Tibial nerve (tissue), 4 donors: ENCODE measurements around the gene TOP3A. TPM values are rescaled to one million over a fixed set of nuclear protein-coding genes. Genes with fewer than 3 reads are reported as not detected.
A peak's percentile ranks its signal among the peaks of the same experiment; 100 is the strongest.

Source experiments
- DNase-seq, 2 donors: peaks; one replicate each; pipeline ENCODE4 v3.0.0-alpha.2; 2019; ENCODE audit warnings: low spot score in 2 of 2
- H3K27ac ChIP-seq, 4 donors: fragments of 200-600 bp; sonication (generic) in 3 of 4; one replicate each; pipeline ENCODE4 v1.5.1; 2017 to 2019; ENCODE audit warnings: mild to moderate bottlenecking in 1 of 4
- H3K27me3 ChIP-seq, 2 donors: fragments of 200-600 bp; sonication (generic) in 1 of 2; one replicate each; pipeline versions ENCODE4 v1.5.1 to v1.6.0; 2017 to 2019
- H3K36me3 ChIP-seq, 3 donors: fragments of 200-600 bp; sonication (generic); one replicate each; pipeline ENCODE4 v1.5.1; 2018 to 2019
- H3K4me1 ChIP-seq, 4 donors: fragments of 200-600 bp; sonication (generic) in 3 of 4; one replicate each; pipeline ENCODE4 v1.5.1; 2017 to 2019
- H3K4me3 ChIP-seq, 4 donors: fragments of 200-600 bp; sonication (generic) in 3 of 4; one replicate each; pipeline ENCODE4 v1.5.1; 2017 to 2019; ENCODE audit warnings: mild to moderate bottlenecking in 1 of 4, moderate library complexity in 1 of 4
- H3K9me3 ChIP-seq, 4 donors: fragments of 200-600 bp; sonication (generic) in 3 of 4; one replicate each; pipeline ENCODE4 v1.5.1; 2017 to 2019
- CTCF ChIP-seq, 5 experiments: fragments of 200-600 bp in 3 of 5; fragments of 450-650 bp in 2 of 5; sonication (generic) in 3 of 5; IDR thresholded peaks; one replicate each; pipeline ENCODE4 v1.5.1; 2016 to 2019; ENCODE audit warnings: antibody characterized with exemption in 5 of 5, mild to moderate bottlenecking in 3 of 5, moderate library complexity in 2 of 5
- EP300 ChIP-seq, 2 donors: sonication (generic); formaldehyde crosslinking; IDR thresholded peaks; one replicate each; pipeline ENCODE4 v1.6.1; 2017; ENCODE audit warnings: antibody characterized with exemption in 2 of 2, mild to moderate bottlenecking in 1 of 2
- POLR2A ChIP-seq, 2 donors: fragments of 450-650 bp; IDR thresholded peaks; one replicate each; pipeline ENCODE4 v1.6.1; 2017; ENCODE audit warnings: antibody characterized with exemption in 2 of 2, mild to moderate bottlenecking in 2 of 2, moderate library complexity in 2 of 2
- WGBS, 2 donors: methylation state at CpG; one replicate each; pipeline ENCODE4 v1.1.5; 2018; 5-methylcytosine and 5-hydroxymethylcytosine counted together
- total RNA-seq, 4 donors: library from RNA; depleted of rRNA; stranded (reverse); fragments of >200 nt; gene quantifications; one replicate each; pipeline ENCODE4 v1.1.0, GENCODE V29; 2016

The TOP3A gene
- total RNA-seq, 4 donors from 2014 or later, result 47.9 to 92.4 (median 63.5) TPM

GRCh38 chr17:18236494-18236893 is 78.3 kb downstream of the TOP3A start:
- H3K27ac ChIP-seq, result peak overlapping the region in 1 of 4 donors; percentile 52
- H3K9me3 ChIP-seq, result no peaks in the 10 kb centered on the region
- no peak overlapping the region for H3K4me3 ChIP-seq
- peaks cover 0 to 100% (median 0%) of the 10 kb centered on the region in 3 donors for H3K36me3 ChIP-seq
- WGBS, 2 donors, result 89 to 92% methylated on average over 16 to 17 of the region's 18 CpGs
- H3K27me3 ChIP-seq, result no peaks in the 10 kb centered on the region
- DNase-seq, result no peak
- H3K4me1 ChIP-seq, result no peaks in the 10 kb centered on the region
- TF ChIP-seq CTCF (IDR thresholded peaks at IDR 0.05) (no peak), EP300 (IDR thresholded peaks at IDR 0.05) (no peak), POLR2A (IDR thresholded peaks at IDR 0.05) (no peak)

DNA sequence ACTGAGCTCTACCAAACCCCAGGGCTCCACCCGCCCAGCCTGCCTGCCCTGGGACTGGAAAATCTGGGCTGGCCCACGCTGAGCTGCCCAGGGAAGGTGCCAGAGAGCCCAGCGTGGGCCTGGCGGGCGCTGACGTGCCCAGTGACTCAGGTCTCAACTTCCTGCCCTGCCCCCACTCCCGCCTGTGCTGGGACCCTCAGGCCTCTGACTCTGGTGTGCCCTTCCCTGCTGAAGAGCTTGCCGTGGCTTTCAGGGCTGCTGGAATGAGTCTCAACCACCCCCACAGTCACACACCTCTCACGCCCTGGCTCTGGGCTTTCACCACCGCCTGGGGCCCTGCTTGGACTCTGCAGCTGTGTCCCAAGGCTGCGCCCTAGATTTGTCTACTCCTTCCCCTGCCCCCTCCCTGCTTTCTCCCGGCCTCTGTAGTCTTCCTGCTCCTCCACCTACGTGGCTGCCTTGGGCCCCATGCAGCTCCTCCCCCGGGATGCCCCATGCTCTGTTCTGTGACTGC is 79.0 kb downstream of the TOP3A start:
- H3K27me3 ChIP-seq, result no peaks in the 10 kb centered on the region
- no peak for DNase-seq
- no peaks in the 10 kb centered on the region for H3K9me3 ChIP-seq
- TF ChIP-seq EP300 (IDR thresholded peaks at IDR 0.05), result no peak
- TF ChIP-seq POLR2A (IDR thresholded peaks at IDR 0.05), result no peak
- no peak for TF ChIP-seq CTCF (IDR thresholded peaks at IDR 0.05)
- H3K27ac ChIP-seq, result peak overlapping the region in 1 of 4 donors; percentile 52
- no peaks in the 10 kb centered on the region for H3K4me1 ChIP-seq
- 61 to 72% methylated on average over 7 to 14 of the region's 14 CpGs for WGBS, 2 donors
- H3K4me3 ChIP-seq, result no peak overlapping the region
- H3K36me3 ChIP-seq, result peaks cover 0 to 93% (median 0%) of the 10 kb centered on the region in 3 donors

- DNase-seq, result no peak
- H3K27me3 ChIP-seq, result no peaks in the 10 kb centered on the region
- H3K27ac ChIP-seq, result no peak overlapping the region
- TF ChIP-seq CTCF (IDR thresholded peaks at IDR 0.05) (no peak), POLR2A (IDR thresholded peaks at IDR 0.05) (no peak), EP300 (IDR thresholded peaks at IDR 0.05) (no peak)
- WGBS, 2 donors, result 93 to 96% methylated on average over 20 to 22 of the region's 22 CpGs
- no peaks in the 10 kb centered on the region for H3K4me1 ChIP-seq
- no peak overlapping the region for H3K4me3 ChIP-seq
- H3K36me3 ChIP-seq, result peaks cover 0 to 84% (median 0%) of the 10 kb centered on the region in 3 donors
- no peaks in the 10 kb centered on the region for H3K9me3 ChIP-seq
These were observed 79.9 kb downstream of the TOP3A start for GRCh38 chr17:18234853-18235380.

DNA sequence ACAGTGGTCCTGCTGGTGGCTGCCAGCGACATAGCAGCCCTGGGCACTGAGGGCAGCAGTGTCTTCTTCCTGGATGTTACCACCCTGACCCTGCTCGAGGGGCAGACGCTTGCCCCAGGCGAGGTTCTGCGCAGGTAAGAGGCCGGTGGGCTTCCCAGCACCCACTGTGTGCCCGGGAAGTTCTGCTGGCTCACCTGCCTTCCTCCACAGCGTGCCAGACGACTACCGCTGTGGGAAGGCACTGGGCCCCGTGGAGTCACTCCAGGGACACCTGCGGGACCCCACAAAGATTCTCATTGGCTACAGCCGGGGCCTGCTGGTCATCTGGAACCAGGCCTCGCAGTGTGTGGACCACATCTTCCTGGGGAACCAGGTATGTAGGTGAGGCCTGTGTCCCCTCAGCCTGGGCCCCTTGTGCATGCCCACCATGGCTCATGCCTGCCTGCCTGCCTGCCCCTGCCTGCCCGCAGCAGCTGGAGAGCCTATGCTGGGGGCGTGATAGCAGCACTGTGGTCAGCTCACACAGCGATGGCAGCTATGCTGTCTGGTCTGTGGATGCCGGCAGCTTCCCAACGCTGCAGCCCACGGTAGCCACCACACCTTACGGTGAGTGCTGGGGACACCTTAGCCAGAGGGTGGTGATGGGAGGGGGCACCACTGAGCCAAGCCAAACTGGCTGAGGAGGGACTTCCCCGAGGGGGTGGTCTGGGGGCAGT is 80.8 kb downstream of the TOP3A start:
- Histone ChIP-seq H3K9me3 (no peaks in the 10 kb centered on the region), H3K4me1 (peaks cover 0 to 4% (median 0%) of the 10 kb centered on the region in 4 donors), H3K36me3 (peaks cover 0 to 75% (median 0%) of the 10 kb centered on the region in 3 donors), H3K4me3 (no peak overlapping the region), H3K27ac (no peak overlapping the region), H3K27me3 (no peaks in the 10 kb centered on the region)
- TF ChIP-seq EP300 (IDR thresholded peaks at IDR 0.05) (no peak), CTCF (IDR thresholded peaks at IDR 0.05) (no peak), POLR2A (IDR thresholded peaks at IDR 0.05) (no peak)
- DNase-seq, result no peak
- WGBS, 2 donors, result 92% methylated on average over 17 to 20 of the region's 22 CpGs

DNA sequence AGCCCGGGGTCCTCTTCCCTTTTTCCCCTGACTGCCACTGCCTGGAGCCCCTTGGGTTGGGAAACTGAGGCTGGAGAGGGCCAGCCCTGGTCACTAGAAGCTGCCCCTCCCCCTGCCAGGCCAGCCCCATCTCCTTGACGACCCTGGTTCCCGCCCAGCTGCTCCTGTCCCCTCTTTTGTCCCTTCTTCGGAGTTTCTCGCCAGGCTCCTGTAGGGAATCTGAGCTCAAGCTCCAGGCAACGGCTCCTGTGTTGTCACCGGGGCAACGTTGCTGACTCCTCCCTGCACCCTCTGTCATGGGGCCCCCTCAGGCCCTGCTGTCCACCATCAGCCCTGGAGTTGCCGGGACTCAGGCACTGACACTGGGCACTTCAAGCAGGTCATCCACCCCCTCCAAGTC is 83.6 kb downstream of the TOP3A start:
- Histone ChIP-seq H3K27me3 (no peaks in the 10 kb centered on the region), H3K9me3 (no peaks in the 10 kb centered on the region)
- WGBS, 2 donors, result 52 to 64% methylated on average over 9 of the region's 9 CpGs

More for the DNA sequence above, 83.6 kb downstream of the TOP3A start:
- no peak for DNase-seq
- no peak overlapping the region for H3K4me3 ChIP-seq
- H3K4me1 ChIP-seq, result peaks cover 0 to 30% (median 7%) of the 10 kb centered on the region in 4 donors
- no peak for TF ChIP-seq EP300 (IDR thresholded peaks at IDR 0.05)
- no peak for TF ChIP-seq CTCF (IDR thresholded peaks at IDR 0.05)
- TF ChIP-seq POLR2A (IDR thresholded peaks at IDR 0.05), result no peak
- peak overlapping the region in 1 of 4 donors; percentile 48 for H3K27ac ChIP-seq
- H3K36me3 ChIP-seq, result peaks cover 0 to 47% (median 0%) of the 10 kb centered on the region in 3 donors
